GM19324 (cell line): ENCODE measurements around the gene ZNF205.
"Not testable (repeated sequence)": the region's sequence is repeated elsewhere in the genome, so short reads cannot be mapped to it uniquely, and the experiment has no call there.

Experiments used
- ATAC-seq: cut with Tn5 transposase; IDR thresholded peaks from one replicate; pipeline ENCODE4 v1.9.1; 2021; ENCODE audit warnings: mild to moderate bottlenecking, moderate library complexity; ENCODE audit not compliant: unreplicated experiment, low FRiP score

Gene ZNF205

GRCh38 chr16:3165111-3165822 lies 52.9 kb downstream of the ZNF205 start:
- ATAC-seq, result no peak

- ATAC-seq, result no peak
These were observed 54.1 kb downstream of the ZNF205 start for GRCh38 chr16:3166505-3166886.

GRCh38 chr16:3168729-3169128 lies 56.3 kb downstream of the ZNF205 start:
- not testable (repeated sequence) for ATAC-seq
